OCI-LY7 (cell line): ENCODE results near the gene DTX4.

Experiments
- CTCF ChIP-seq: fragments of 200-600 bp; sonication (generic); conservative IDR thresholded peaks from 2 replicates; pipeline ENCODE4 v1.5.1; 2014; ENCODE audit warnings: mild to moderate bottlenecking, antibody characterized with exemption, low read length, moderate library complexity, mixed read lengths
- EZH2phosphoT487 ChIP-seq: fragments of 200-600 bp; sonication (generic); IDR thresholded peaks from 2 replicates; pipeline ENCODE4 v1.6.1; 2018; ENCODE audit warnings: low read depth, borderline replicate concordance, mild to moderate bottlenecking, mixed run types, antibody characterized with exemption, low read length, moderate library complexity, mixed read lengths

- TF ChIP-seq CTCF: no peak
- TF ChIP-seq EZH2phosphoT487: no peak
These were observed 32.8 kb downstream of the DTX4 start for GRCh38 chr11:59204746-59205145.
